ENCODE measurements around the gene SUGP1.

DNA sequence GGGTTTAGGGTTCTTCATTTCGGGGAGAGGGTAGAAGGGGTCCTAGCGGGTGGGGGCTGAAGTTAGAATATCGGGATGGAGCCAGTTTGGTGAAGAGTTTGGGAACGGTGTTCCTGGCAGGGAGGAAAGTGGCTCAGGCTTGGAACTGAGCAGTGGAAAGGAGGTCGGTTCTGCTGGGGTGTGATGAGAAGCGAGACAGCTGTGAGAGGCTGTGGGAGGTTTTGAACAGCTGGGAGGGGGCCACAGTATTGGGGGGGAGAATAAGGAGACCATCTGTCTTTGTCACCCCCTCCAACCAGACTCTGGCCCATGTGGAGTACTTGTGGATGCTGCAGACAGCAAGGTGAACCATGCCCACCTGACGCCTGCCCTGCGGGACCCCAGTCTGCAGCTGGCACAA, 46.2 kb downstream of the SUGP1 start:
- TF ChIP-seq, protein P1, sequence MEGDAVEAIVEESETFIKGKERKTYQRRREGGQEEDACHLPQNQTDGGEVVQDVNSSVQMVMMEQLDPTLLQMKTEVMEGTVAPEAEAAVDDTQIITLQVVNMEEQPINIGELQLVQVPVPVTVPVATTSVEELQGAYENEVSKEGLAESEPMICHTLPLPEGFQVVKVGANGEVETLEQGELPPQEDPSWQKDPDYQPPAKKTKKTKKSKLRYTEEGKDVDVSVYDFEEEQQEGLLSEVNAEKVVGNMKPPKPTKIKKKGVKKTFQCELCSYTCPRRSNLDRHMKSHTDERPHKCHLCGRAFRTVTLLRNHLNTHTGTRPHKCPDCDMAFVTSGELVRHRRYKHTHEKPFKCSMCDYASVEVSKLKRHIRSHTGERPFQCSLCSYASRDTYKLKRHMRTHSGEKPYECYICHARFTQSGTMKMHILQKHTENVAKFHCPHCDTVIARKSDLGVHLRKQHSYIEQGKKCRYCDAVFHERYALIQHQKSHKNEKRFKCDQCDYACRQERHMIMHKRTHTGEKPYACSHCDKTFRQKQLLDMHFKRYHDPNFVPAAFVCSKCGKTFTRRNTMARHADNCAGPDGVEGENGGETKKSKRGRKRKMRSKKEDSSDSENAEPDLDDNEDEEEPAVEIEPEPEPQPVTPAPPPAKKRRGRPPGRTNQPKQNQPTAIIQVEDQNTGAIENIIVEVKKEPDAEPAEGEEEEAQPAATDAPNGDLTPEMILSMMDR (IDR thresholded peaks at IDR 0.05; ENCODE audit: poor library complexity): no peak
- no peak for TF ChIP-seq EZH2 (IDR thresholded peaks at IDR 0.05; ENCODE audit: borderline replicate concordance)
